ENCODE measurements around the gene COQ6. TPM values are rescaled to one million over a fixed set of nuclear protein-coding genes. Genes with fewer than 3 reads are reported as not detected.
"Not testable (repeated sequence)": the region's sequence is repeated elsewhere in the genome, so short reads cannot be mapped to it uniquely, and the experiment has no call there.

COQ6 gene
- total RNA-seq, 2 donors from 2014 or later: 20.4 to 21.9 TPM

DNA sequence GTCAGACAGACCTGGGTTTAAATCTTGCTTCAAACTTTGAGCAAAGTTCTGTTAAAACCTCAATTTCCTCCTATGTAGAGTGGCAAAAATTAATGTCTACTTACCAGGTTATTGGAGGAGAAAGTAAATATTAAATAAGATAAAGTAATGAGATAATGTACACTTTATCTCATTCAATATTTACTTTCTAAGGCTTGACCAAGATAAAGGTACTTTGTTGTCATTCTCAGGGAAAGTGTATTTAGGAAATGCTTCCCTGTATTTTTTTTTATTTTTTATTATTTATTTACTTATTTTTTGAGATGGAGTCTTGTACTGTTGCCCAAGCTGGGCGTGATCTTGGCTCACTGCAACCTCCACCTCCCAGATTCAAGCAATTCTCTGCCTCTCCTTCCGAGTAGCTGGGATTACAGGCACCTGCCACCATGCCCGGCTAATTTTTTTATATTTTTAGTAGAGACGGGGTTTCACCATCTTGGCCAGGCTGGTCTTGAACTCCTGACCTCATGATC is 4.9 kb upstream of the COQ6 start:
- H3K4me3 Mint-ChIP-seq: no peak overlapping the region
- ATAC-seq (replicated peaks in 1 of 2) (no peak), DNase-seq (no peak)
- no peaks in the 10 kb centered on the region for H3K27me3 Mint-ChIP-seq (ENCODE audit: low read depth)
- no peak overlapping the region for H3K27ac Mint-ChIP-seq
- no peaks in the 10 kb centered on the region for H3K4me1 Mint-ChIP-seq (ENCODE audit: low read depth)
- no peaks in the 10 kb centered on the region for H3K9me3 Mint-ChIP-seq
- no peaks in the 10 kb centered on the region for H3K36me3 Mint-ChIP-seq (ENCODE audit: insufficient read depth in 2 of 2)

DNA sequence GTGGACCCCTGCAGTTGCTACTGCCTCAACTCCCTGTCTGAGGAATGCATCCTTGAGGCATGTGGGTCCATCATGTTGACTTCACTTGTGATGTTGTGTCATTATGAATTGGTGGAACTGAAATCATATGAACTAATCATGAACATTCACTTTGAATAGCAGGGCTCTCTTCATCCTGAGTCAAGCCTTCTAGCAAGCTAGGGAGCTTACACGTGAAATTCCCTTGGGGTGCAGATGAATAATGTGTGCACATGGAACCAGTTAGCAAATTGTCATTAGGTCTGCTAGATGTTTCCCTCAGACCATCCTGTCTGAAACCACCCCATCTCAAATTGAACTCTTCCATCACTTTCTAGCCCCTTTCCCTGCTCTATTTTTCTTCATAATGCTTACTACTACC is 3.6 kb downstream of the COQ6 start:
- H3K27me3 Mint-ChIP-seq (ENCODE audit: low read depth): no peaks in the 10 kb centered on the region
- DNase-seq (no peak), ATAC-seq (replicated peaks in 1 of 2) (no peak)
- no peak overlapping the region for H3K4me3 Mint-ChIP-seq
- H3K9me3 Mint-ChIP-seq: no peaks in the 10 kb centered on the region
- H3K36me3 Mint-ChIP-seq (ENCODE audit: insufficient read depth in 2 of 2): peaks cover 0 to 7% of the 10 kb centered on the region in 2 donors
- no peak overlapping the region for H3K27ac Mint-ChIP-seq
- H3K4me1 Mint-ChIP-seq (ENCODE audit: low read depth): peaks cover 11% of the 10 kb centered on the region

DNA sequence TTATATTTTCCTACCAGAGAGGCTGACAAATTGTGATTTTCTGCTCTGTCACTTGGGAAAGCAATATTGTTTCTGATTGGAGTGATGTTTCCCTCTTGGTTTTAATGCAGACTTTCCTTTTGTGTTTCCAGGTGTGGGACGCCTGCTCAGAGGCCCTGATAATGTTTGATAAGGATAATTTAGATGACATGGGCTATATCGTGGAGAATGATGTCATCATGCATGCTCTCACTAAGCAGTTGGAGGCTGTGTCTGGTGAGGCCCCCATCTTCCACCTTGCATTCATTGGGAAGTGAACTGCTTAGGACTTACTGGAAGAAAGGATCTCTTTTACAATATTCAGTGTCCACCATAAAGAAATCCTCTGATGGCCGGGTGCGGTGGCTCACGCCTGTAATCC is 5.6 kb downstream of the COQ6 start:
- H3K27ac Mint-ChIP-seq: no peak overlapping the region
- H3K36me3 Mint-ChIP-seq (ENCODE audit: insufficient read depth in 2 of 2): peaks cover 3 to 7% of the 10 kb centered on the region in 2 donors
- H3K4me3 Mint-ChIP-seq: no peak overlapping the region
- ATAC-seq (replicated peaks in 1 of 2) (no peak), DNase-seq (no peak)
- H3K27me3 Mint-ChIP-seq (ENCODE audit: low read depth): no peaks in the 10 kb centered on the region
- no peaks in the 10 kb centered on the region for H3K9me3 Mint-ChIP-seq
- peaks cover 11% of the 10 kb centered on the region for H3K4me1 Mint-ChIP-seq (ENCODE audit: low read depth)

DNA sequence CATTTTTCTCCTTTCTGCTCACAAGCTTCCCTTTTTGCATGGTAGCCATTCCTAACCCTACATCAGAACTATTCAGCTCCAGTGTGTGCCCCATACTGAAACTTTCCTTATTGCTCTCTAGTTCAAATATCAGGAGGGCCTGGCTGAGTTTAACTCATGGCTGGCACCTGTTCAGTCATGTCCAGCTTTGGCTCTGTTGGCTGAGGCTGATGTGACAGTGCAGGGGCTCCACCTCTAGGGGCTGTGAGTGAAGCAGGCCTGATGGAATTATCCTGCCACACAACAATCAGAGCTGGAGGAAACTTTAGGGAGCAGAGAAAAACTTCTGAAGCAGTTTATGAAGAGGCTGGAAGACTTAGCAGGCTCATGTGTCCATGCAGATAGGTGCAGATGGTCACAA is 8.5 kb downstream of the COQ6 start:
- H3K4me1 Mint-ChIP-seq (ENCODE audit: low read depth): no peaks in the 10 kb centered on the region
- ATAC-seq (replicated peaks in 1 of 2): no peak
- H3K27ac Mint-ChIP-seq: peak overlapping the region; percentile 20
- peaks cover 3 to 11% of the 10 kb centered on the region in 2 donors for H3K36me3 Mint-ChIP-seq (ENCODE audit: insufficient read depth in 2 of 2)
- H3K9me3 Mint-ChIP-seq: no peaks in the 10 kb centered on the region
- no peak for DNase-seq
- H3K27me3 Mint-ChIP-seq (ENCODE audit: low read depth): no peaks in the 10 kb centered on the region
- no peak overlapping the region for H3K4me3 Mint-ChIP-seq

DNA sequence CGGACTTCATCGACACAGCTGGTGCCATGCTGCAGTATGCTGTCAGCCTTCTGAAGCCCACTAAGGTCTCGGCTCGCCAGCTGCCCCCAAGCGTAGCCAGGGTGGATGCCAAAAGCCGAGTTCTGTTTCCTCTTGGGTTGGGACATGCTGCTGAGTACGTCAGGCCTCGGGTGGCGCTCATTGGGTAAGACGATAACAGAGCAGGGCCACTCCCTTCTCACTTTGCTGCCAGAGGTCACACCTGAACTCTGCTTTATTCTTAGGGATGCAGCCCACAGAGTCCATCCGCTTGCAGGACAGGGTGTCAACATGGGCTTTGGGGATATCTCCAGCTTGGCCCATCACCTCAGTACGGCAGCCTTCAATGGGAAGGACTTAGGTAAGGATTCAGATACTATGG is 11.1 kb downstream of the COQ6 start:
- ATAC-seq (replicated peaks in 1 of 2) (no peak), DNase-seq (no peak)
- no peaks in the 10 kb centered on the region for H3K9me3 Mint-ChIP-seq
- H3K27ac Mint-ChIP-seq: no peak overlapping the region
- no peaks in the 10 kb centered on the region for H3K4me1 Mint-ChIP-seq (ENCODE audit: low read depth)
- peaks cover 5 to 10% of the 10 kb centered on the region in 2 donors for H3K36me3 Mint-ChIP-seq (ENCODE audit: insufficient read depth in 2 of 2)
- no peak overlapping the region for H3K4me3 Mint-ChIP-seq
- no peaks in the 10 kb centered on the region for H3K27me3 Mint-ChIP-seq (ENCODE audit: low read depth)

DNA sequence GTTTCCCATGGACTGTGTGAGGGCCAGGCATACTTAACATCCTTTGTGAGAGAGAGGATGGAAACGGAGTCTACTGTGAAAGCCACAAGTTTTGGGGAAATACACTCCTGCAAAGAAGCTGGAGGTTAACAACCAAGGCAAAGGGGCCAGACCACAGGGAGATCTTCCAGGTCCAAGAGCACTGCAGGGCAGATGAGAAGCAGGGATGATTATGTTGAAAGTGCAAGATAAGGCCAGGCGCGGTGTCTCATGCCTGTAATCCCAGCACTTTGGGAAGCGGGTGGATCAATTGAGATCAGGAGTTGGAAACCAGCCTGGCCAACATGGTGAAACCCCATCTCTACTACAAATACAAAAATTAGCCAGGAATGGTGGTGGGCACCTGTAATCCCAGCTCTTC is 15.1 kb downstream of the COQ6 start:
- Mint-ChIP-seq H3K9me3 (no peaks in the 10 kb centered on the region), H3K27me3 (ENCODE audit: low read depth) (no peaks in the 10 kb centered on the region), H3K4me3 (no peak overlapping the region), H3K4me1 (ENCODE audit: low read depth) (no peaks in the 10 kb centered on the region), H3K36me3 (ENCODE audit: insufficient read depth in 2 of 2) (peaks cover 5 to 8% of the 10 kb centered on the region in 2 donors), H3K27ac (no peak overlapping the region)
- ATAC-seq (replicated peaks in 1 of 2) (no peak), DNase-seq (no peak)

DNA sequence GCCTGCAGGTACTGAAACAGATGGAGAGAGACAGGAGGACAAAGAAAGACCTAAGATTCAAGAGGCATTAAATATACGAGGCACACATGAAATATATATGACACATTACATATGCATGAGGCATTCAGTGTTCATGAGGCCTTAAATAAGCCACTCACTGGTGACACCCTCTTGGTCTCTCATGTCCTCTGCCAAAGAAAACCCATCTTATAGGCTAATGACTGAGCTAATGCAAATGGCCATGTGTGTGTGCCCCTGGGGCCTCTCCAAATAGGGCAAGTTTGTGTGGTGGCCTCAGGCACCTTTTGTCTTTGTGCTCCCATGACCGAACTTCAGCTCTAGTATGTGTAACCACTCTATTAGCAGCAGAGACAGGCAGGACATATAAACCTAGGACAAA is 18.8 kb downstream of the COQ6 start:
- no peak for DNase-seq

DNA sequence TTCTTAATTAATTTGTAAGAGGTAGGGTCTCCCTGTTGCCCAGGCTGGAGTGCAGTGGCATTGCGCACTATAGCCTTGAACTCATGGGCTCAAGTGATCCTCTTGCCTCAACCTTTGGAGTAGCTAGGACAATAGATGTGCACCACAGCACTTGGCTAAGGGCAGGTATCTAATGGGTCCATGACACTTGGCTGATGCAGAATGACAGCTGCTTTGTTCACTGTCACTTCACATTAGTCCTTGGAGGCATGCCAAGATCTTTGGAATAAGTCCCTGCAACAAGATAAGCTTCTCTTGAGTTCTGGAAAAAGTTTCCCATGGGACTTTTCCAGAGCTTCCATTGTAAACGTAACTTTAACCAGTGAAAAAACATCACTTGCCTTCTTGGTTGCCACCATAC is 23.4 kb downstream of the COQ6 start:
- H3K4me3 Mint-ChIP-seq: no peak overlapping the region
- H3K27ac Mint-ChIP-seq: no peak overlapping the region
- no peak for ATAC-seq (replicated peaks in 1 of 2)
- no peaks in the 10 kb centered on the region for H3K9me3 Mint-ChIP-seq
- H3K4me1 Mint-ChIP-seq (ENCODE audit: low read depth): no peaks in the 10 kb centered on the region
- peaks cover 0 to 3% of the 10 kb centered on the region in 2 donors for H3K36me3 Mint-ChIP-seq (ENCODE audit: insufficient read depth in 2 of 2)
- DNase-seq: no peak
- H3K27me3 Mint-ChIP-seq (ENCODE audit: low read depth): no peaks in the 10 kb centered on the region

More for the DNA sequence above, 18.8 kb downstream of the COQ6 start:
- Mint-ChIP-seq H3K9me3 (no peaks in the 10 kb centered on the region), H3K4me3 (no peak overlapping the region), H3K36me3 (ENCODE audit: insufficient read depth in 2 of 2) (peaks cover under 1 to 3% of the 10 kb centered on the region in 2 donors), H3K4me1 (ENCODE audit: low read depth) (no peaks in the 10 kb centered on the region), H3K27me3 (ENCODE audit: low read depth) (no peaks in the 10 kb centered on the region), H3K27ac (no peak overlapping the region)
- no peak for ATAC-seq (replicated peaks in 1 of 2)

DNA sequence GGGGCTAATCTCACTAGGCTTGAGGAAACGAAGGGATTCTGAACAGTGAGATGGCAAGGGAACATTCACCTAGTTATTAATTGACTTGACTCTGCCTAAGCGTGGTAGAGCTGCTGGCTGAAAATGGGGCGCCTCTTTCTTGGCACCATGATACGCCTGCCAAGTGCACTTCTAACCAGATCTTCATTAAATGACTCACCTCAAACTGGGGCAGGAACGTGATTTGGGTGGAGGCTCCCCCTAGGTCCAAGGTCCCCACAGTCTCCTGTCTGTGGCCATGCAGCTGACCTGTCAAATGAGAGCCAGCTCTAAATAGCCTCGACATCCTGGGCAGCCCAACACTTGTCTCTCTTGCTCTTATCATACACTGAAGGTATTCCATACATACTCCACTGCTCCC is 26.0 kb downstream of the COQ6 start:
- no peak for DNase-seq
- H3K36me3 Mint-ChIP-seq (ENCODE audit: insufficient read depth in 2 of 2): peaks cover 0 to 3% of the 10 kb centered on the region in 2 donors
- H3K9me3 Mint-ChIP-seq: no peaks in the 10 kb centered on the region
- no peak for ATAC-seq (replicated peaks in 1 of 2)
- H3K27ac Mint-ChIP-seq: no peak overlapping the region
- H3K27me3 Mint-ChIP-seq (ENCODE audit: low read depth): no peaks in the 10 kb centered on the region
- no peaks in the 10 kb centered on the region for H3K4me1 Mint-ChIP-seq (ENCODE audit: low read depth)
- H3K4me3 Mint-ChIP-seq: no peak overlapping the region

DNA sequence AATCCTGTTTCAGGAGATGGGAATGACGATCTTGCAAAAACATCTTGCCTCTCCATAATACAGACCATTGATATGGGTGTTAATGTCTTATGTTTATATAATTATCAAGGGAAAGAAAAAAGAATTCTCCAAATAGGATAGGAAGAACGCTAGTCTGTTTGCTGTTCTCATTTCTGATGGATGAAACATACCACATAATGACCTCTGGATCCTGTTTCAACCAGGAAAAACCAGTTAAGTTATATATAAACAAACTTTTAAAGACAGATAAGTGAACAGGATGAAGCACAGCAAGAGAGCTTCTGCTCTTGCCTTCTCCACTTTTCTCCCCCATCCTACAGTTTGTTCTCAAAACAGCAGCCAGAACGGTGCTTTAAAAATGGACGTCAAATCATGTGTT is 27.8 kb downstream of the COQ6 start:
- ATAC-seq (replicated peaks in 1 of 2): no peak
- no peak for DNase-seq
- no peaks in the 10 kb centered on the region for H3K27me3 Mint-ChIP-seq (ENCODE audit: low read depth)
- no peaks in the 10 kb centered on the region for H3K9me3 Mint-ChIP-seq
- H3K36me3 Mint-ChIP-seq (ENCODE audit: insufficient read depth in 2 of 2): no peaks in the 10 kb centered on the region
- H3K4me1 Mint-ChIP-seq (ENCODE audit: low read depth): no peaks in the 10 kb centered on the region
- no peak overlapping the region for H3K4me3 Mint-ChIP-seq
- H3K27ac Mint-ChIP-seq: no peak overlapping the region

DNA sequence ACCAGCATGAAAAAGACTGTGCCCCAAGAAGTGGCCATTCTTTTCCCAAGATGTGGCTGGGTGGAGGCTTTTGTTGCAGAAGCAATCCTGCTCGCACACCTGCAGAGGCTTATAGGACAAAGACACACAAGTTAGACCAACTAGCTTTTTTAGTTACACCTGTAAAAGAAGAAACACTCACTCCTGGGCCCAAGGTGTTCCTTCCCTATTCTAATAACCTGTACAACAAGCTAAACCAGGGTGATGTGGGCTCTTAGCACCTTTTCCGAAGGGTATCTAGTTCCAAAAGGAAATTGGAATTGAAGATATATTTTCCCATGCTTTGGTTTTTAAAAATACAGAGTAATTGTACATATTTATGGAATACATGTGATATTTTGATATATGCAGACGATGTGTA is 38.0 kb downstream of the COQ6 start:
- no peaks in the 10 kb centered on the region for H3K9me3 Mint-ChIP-seq
- no peaks in the 10 kb centered on the region for H3K27me3 Mint-ChIP-seq (ENCODE audit: low read depth)
- no peaks in the 10 kb centered on the region for H3K4me1 Mint-ChIP-seq (ENCODE audit: low read depth)
- no peak overlapping the region for H3K4me3 Mint-ChIP-seq
- H3K36me3 Mint-ChIP-seq (ENCODE audit: insufficient read depth in 2 of 2): peaks cover 0 to 3% of the 10 kb centered on the region in 2 donors
- ATAC-seq (replicated peaks in 1 of 2) (no peak), DNase-seq (no peak)
- H3K27ac Mint-ChIP-seq: no peak overlapping the region

DNA sequence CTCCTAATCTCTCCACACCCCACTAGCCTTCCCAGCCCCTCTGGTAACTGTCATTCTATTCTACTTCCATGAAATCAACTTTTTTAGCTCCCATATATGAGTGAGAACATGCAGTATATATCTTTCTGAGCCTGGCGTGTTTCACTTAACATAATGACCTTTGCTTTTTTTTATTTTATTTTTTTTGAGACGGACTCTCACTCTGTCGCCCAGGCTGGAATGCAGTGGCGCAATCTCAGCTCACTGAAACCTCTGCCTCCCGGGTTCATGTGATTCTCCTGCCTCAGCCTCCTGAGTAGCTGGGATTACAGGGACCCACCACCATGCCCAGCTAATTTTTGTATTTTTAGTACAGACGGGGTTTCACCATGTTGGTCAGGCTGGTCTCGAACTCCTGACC is 38.6 kb downstream of the COQ6 start:
- not testable (repeated sequence) for H3K4me1 Mint-ChIP-seq (ENCODE audit: low read depth); H3K27ac Mint-ChIP-seq; ATAC-seq (replicated peaks in 1 of 2); H3K36me3 Mint-ChIP-seq (ENCODE audit: insufficient read depth in 2 of 2); H3K4me3 Mint-ChIP-seq; DNase-seq; H3K9me3 Mint-ChIP-seq; H3K27me3 Mint-ChIP-seq (ENCODE audit: low read depth)

DNA sequence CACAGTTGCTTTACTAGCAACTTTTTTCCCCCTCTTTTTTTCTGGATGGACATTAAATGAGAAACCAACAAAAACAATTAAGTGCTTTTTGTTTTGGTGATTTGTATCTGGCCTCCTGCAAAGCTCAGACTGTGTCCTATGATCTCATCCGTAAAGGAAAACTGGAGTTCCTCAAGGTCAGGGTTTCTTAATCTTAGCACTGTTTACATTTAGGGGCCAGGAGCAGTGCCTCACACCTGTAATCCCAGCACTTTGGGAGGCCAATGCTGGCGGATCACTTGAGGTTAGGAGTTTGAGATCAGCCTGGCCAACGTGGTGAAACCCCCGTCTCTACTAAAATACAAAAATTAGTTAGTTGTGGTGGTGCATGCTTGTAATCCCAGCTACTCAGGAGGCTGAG is 41.0 kb downstream of the COQ6 start:
- DNase-seq (no peak), ATAC-seq (replicated peaks in 1 of 2) (no peak)
- Mint-ChIP-seq H3K36me3 (ENCODE audit: insufficient read depth in 2 of 2) (no peaks in the 10 kb centered on the region), H3K4me3 (no peak overlapping the region), H3K27me3 (ENCODE audit: low read depth) (no peaks in the 10 kb centered on the region), H3K9me3 (no peaks in the 10 kb centered on the region), H3K4me1 (ENCODE audit: low read depth) (no peaks in the 10 kb centered on the region), H3K27ac (no peak overlapping the region)

DNA sequence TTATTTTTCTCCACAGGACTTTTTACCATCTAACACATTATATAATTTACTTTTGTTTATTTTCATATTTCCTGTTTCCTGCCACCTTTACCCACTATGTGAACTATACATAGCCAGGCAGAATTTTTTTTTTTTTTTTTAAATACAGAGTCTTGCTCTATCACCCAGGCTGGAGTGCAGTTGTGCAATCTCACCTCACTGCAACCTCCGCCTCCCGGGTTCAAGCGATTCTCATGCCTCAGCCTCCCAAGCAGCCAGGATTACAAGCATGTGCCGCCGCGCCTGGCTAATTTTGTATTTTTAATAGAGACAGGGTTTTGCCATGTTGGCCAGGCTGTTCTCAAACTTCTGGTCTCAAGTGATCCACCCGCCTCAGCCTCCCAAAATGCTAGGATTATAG is 44.8 kb downstream of the COQ6 start:
- H3K9me3 Mint-ChIP-seq; ATAC-seq (replicated peaks in 1 of 2); H3K27ac Mint-ChIP-seq; H3K4me1 Mint-ChIP-seq (ENCODE audit: low read depth); H3K36me3 Mint-ChIP-seq (ENCODE audit: insufficient read depth in 2 of 2); H3K27me3 Mint-ChIP-seq (ENCODE audit: low read depth); DNase-seq; H3K4me3 Mint-ChIP-seq: not testable (repeated sequence)
